HEK293T (cell line): Measurements from ENCODE around the gene MKRN3.

Source experiments
- NFRKB ChIP-seq: fragments of 450-650 bp; IDR thresholded peaks from 2 replicates; pipeline ENCODE4 v1.6.1; 2016; ENCODE audit warnings: mild to moderate bottlenecking, moderate library complexity
- TF ChIP-seq, protein P1 (sequence below): fragments of 450-650 bp; IDR thresholded peaks from 2 replicates; pipeline ENCODE4 v1.6.1; 2016

GRCh38 chr15:23596736-23597135, 31.3 kb downstream of the MKRN3 start:
- TF ChIP-seq, protein P1, sequence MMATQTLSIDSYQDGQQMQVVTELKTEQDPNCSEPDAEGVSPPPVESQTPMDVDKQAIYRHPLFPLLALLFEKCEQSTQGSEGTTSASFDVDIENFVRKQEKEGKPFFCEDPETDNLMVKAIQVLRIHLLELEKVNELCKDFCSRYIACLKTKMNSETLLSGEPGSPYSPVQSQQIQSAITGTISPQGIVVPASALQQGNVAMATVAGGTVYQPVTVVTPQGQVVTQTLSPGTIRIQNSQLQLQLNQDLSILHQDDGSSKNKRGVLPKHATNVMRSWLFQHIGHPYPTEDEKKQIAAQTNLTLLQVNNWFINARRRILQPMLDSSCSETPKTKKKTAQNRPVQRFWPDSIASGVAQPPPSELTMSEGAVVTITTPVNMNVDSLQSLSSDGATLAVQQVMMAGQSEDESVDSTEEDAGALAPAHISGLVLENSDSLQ: no peak
- no peak for TF ChIP-seq NFRKB
